ENCODE results near the gene CSTPP1.
"Not testable (repeated sequence)": the region's sequence is repeated elsewhere in the genome, so short reads cannot be mapped to it uniquely, and the experiment has no call there.

Gene CSTPP1

GRCh38 chr11:46979358-46979757, 42.8 kb downstream of the CSTPP1 start:
- no peak for DNase-seq (ENCODE audit: low read depth)
- no peak overlapping the region for H3K4me3 ChIP-seq (ENCODE audit: low read length)
- TF ChIP-seq, protein P1, sequence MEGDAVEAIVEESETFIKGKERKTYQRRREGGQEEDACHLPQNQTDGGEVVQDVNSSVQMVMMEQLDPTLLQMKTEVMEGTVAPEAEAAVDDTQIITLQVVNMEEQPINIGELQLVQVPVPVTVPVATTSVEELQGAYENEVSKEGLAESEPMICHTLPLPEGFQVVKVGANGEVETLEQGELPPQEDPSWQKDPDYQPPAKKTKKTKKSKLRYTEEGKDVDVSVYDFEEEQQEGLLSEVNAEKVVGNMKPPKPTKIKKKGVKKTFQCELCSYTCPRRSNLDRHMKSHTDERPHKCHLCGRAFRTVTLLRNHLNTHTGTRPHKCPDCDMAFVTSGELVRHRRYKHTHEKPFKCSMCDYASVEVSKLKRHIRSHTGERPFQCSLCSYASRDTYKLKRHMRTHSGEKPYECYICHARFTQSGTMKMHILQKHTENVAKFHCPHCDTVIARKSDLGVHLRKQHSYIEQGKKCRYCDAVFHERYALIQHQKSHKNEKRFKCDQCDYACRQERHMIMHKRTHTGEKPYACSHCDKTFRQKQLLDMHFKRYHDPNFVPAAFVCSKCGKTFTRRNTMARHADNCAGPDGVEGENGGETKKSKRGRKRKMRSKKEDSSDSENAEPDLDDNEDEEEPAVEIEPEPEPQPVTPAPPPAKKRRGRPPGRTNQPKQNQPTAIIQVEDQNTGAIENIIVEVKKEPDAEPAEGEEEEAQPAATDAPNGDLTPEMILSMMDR (conservative IDR thresholded peaks at IDR 0.05; ENCODE audit: low read length): no peak

- no peak overlapping the region for H3K4me3 ChIP-seq (ENCODE audit: low read length)
- DNase-seq (ENCODE audit: low read depth): no peak
- TF ChIP-seq, protein P1 (conservative IDR thresholded peaks at IDR 0.05; ENCODE audit: low read length): no peak
Measured at GRCh38 chr11:46981436-46981835, 44.9 kb downstream of the CSTPP1 start.

DNA sequence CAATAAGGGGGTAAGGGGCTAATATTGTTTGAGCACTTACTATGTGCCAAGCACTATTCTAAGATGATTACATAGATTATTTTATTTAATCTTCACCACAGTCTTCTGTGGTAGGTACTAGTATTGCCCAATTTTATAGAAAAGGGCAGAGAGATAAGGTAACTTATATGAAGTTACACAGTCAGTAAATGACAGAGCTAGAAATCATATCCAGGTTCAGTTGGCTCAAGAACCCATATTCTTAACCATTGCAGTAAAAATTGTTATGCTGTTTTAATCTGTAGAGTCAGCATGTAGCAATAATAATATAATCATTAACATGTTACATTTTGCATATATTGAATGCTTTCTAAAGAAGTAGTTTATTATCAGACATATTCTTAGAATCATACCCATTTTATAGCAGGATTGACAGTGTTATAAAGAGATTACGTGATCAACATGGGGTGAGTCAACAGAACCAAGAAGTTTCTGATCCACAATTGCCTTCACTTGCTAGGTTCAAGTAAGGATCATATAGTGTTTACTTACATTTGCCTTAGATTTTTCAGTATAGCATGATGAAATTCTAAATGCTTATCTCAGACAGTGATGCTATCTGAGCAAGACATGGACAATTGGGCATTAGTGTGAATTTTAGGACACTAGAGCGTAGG, 46.4 kb downstream of the CSTPP1 start:
- H3K4me3 ChIP-seq (ENCODE audit: low read length): no peak overlapping the region
- TF ChIP-seq, protein P1 (conservative IDR thresholded peaks at IDR 0.05; ENCODE audit: low read length): no peak
- DNase-seq (ENCODE audit: low read depth): no peak

DNA sequence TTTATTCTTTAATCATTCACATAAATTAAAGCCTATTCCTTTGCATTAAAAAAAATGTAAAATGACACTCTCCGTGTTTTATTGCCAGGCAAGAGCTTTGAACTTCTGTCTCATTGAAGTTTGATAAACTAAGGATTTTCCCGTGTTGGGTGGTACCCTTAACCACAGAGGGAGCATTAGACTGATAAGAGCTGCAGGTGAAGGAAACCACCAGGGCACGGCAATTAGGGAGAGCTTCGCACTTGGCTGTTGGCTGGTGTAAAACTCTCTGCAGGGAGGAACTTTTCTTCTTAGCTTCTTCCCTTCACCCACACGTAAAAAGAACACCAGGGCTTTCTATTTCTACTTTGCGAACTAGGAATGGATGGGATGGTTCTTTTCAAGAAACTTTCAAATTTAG, 47.0 kb downstream of the CSTPP1 start:
- H3K4me3 ChIP-seq (ENCODE audit: low read length): no peak overlapping the region
- TF ChIP-seq, protein P1 (conservative IDR thresholded peaks at IDR 0.05; ENCODE audit: low read length): no peak
- no peak for DNase-seq (ENCODE audit: low read depth)

GRCh38 chr11:46984548-46984947, 48.0 kb downstream of the CSTPP1 start:
- H3K4me3 ChIP-seq (ENCODE audit: low read length): no peak overlapping the region
- TF ChIP-seq, protein P1 (conservative IDR thresholded peaks at IDR 0.05; ENCODE audit: low read length): no peak
- no peak for DNase-seq (ENCODE audit: low read depth)

GRCh38 chr11:46984987-46985386, 48.4 kb downstream of the CSTPP1 start:
- H3K4me3 ChIP-seq (ENCODE audit: low read length): no peak overlapping the region
- TF ChIP-seq, protein P1 (conservative IDR thresholded peaks at IDR 0.05; ENCODE audit: low read length): no peak
- no peak for DNase-seq (ENCODE audit: low read depth)

GRCh38 chr11:46987183-46987582, 50.6 kb downstream of the CSTPP1 start:
- TF ChIP-seq, protein P1 (conservative IDR thresholded peaks at IDR 0.05; ENCODE audit: low read length): no peak
- DNase-seq (ENCODE audit: low read depth): no peak
- no peak overlapping the region for H3K4me3 ChIP-seq (ENCODE audit: low read length)

GRCh38 chr11:46989810-46990487, 53.4 kb downstream of the CSTPP1 start:
- H3K4me3 ChIP-seq (ENCODE audit: low read length); DNase-seq (ENCODE audit: low read depth): not testable (repeated sequence)

Data from AG10803 (cell line).